ENCODE results near the gene TBX5. TPM values are rescaled to one million over a fixed set of nuclear protein-coding genes. Genes with fewer than 3 reads are reported as not detected.

Gene TBX5
- total RNA-seq, 5 donors from 2014 or later (not counting 1 experiment from before 2014, with no cell fraction given), result 0.13 TPM; not detected in 4

DNA sequence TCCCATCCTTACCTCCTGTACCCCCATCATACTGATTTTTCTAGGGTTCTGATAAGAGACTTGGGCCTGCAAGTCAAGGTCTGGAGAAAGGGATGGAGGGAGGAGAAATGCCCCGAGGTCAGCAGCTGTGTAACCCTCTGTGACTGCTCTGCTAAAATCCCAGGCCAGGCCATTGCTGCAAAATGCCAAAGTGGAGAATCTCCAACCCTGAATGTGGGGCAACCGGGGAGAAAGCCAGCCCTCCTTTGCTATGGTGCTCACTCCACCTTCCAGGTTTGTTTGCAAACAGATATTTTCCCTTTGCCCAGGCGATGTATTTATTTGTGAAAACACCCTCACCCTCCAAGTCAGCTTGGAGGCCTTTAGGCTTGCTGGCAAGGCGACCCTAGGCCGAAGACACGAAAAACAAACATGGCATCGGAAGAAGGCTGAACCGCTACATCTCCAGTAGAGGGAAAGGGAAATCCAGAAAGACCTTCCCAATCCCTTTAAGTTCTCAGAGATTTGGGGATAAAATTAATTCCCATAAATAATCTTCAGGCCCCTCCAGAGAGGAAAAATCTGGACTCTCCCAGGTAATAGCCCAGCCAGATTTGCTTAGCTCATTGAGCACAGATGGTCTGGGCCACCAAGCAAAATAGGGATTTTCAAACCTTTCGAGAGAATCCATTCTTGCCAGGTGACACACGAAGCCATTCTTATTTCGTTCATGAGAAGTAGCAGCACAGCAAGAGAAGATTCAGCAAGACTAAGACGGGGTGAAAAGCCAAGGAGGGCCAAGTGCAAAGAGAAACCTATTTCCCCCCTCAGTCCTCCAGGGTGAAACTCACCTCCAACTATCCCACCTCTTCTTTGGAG is 1.3 kb upstream of the TBX5 start:
- DNase-seq, result no peak
- ATAC-seq (replicated peaks in 1 of 4), result no peak
- Mint-ChIP-seq H3K4me1 (peaks cover 12 to 16% (median 12%) of the 10 kb centered on the region in 3 donors), H3K9me3 (peaks cover 0 to 2% (median 0%) of the 10 kb centered on the region in 3 donors), H3K36me3 (no peaks in the 10 kb centered on the region), H3K27me3 (peaks cover 79 to 94% of the 10 kb centered on the region in 2 donors), H3K4me3 (peak overlapping the region in 1 of 3 donors; percentile 52), H3K27ac (no peak overlapping the region)
- Histone ChIP-seq H3K4me3 (ENCODE audit: control insufficient read depth in 1 of 2, extremely low read depth in 1 of 2, low read length in 1 of 2) (no peak overlapping the region), H3K27ac (ENCODE audit: low read length) (no peak overlapping the region), H3K4me1 (ENCODE audit: control insufficient read depth in 1 of 2, extremely low read depth in 1 of 2, insufficient read depth in 2 of 2, low read length in 2 of 2) (peaks cover 0 to 7% of the 10 kb centered on the region in 2 experiments), H3K27me3 (replicated peaks in 1 of 2; ENCODE audit: control insufficient read depth in 2 of 2, extremely low read depth in 1 of 2, insufficient read depth in 2 of 2, low read length in 1 of 2) (peaks cover 7 to 80% of the 10 kb centered on the region in 2 experiments), H3K36me3 (ENCODE audit: control insufficient read depth in 2 of 2, extremely low read depth in 1 of 2, insufficient read depth in 1 of 2, low read length in 1 of 2) (no peaks in the 10 kb centered on the region), H3K9me3 (no peaks in the 10 kb centered on the region)
- WGBS (ENCODE audit: insufficient coverage), result 15% methylated on average over 5 of the region's 12 CpGs
- CTCF ChIA-PET, result no interaction called here
- POLR2A ChIA-PET, result no interaction called here

DNA sequence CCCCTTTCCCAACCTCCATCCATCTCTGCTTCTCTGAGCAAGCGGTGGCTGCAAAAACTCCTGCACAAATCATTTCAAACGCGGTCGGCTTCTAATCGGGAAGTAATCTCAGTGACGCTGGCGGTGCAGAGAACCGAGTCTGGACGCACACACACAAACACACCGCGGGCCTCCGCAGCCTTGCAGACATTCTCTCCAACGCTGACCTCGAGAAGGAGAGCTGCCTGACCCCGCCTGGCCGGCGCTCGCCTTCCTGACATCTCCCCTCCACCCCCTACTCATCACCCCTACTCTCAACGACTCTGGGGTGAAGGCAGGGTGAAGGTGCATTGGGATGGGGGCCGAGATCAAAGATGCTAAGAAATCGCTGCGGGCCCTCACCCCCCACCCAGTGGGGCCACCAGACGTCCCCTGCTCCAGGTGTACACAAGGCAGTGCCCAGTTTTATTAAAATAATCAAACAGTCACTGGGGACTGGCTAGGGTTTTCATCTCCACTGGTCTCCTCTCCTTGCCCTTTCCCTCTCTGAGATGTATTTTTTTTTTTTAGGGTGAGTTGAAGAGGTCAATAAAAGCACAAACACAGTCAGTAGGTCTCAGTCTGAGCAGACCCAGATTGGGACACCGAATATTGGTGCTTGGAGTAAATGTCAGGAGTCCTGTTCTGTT is 506 bp upstream of the TBX5 start:
- peaks cover 80 to 94% of the 10 kb centered on the region in 2 donors for H3K27me3 Mint-ChIP-seq
- Histone ChIP-seq H3K36me3 (ENCODE audit: control insufficient read depth in 2 of 2, extremely low read depth in 1 of 2, insufficient read depth in 1 of 2, low read length in 1 of 2) (no peaks in the 10 kb centered on the region), H3K4me1 (ENCODE audit: control insufficient read depth in 1 of 2, extremely low read depth in 1 of 2, insufficient read depth in 2 of 2, low read length in 2 of 2) (peaks cover 0 to 7% of the 10 kb centered on the region in 2 experiments), H3K9me3 (no peaks in the 10 kb centered on the region), H3K27me3 (replicated peaks in 1 of 2; ENCODE audit: control insufficient read depth in 2 of 2, extremely low read depth in 1 of 2, insufficient read depth in 2 of 2, low read length in 1 of 2) (peaks cover 7 to 76% of the 10 kb centered on the region in 2 experiments), H3K27ac (ENCODE audit: low read length) (no peak overlapping the region), H3K4me3 (ENCODE audit: control insufficient read depth in 1 of 2, extremely low read depth in 1 of 2, low read length in 1 of 2) (no peak overlapping the region)
- 4% methylated on average over 12 of the region's 24 CpGs for WGBS (ENCODE audit: insufficient coverage)
- no peaks in the 10 kb centered on the region for H3K36me3 Mint-ChIP-seq
- no peak overlapping the region for H3K4me3 Mint-ChIP-seq
- ChIA-PET CTCF (no interaction called here), POLR2A (no interaction called here)
- peaks cover 0 to 2% (median 0%) of the 10 kb centered on the region in 3 donors for H3K9me3 Mint-ChIP-seq
- ATAC-seq (replicated peaks in 1 of 4) (no peak), DNase-seq (no peak)
- H3K27ac Mint-ChIP-seq, result no peak overlapping the region
- H3K4me1 Mint-ChIP-seq, result peaks cover 12 to 16% (median 12%) of the 10 kb centered on the region in 3 donors

DNA sequence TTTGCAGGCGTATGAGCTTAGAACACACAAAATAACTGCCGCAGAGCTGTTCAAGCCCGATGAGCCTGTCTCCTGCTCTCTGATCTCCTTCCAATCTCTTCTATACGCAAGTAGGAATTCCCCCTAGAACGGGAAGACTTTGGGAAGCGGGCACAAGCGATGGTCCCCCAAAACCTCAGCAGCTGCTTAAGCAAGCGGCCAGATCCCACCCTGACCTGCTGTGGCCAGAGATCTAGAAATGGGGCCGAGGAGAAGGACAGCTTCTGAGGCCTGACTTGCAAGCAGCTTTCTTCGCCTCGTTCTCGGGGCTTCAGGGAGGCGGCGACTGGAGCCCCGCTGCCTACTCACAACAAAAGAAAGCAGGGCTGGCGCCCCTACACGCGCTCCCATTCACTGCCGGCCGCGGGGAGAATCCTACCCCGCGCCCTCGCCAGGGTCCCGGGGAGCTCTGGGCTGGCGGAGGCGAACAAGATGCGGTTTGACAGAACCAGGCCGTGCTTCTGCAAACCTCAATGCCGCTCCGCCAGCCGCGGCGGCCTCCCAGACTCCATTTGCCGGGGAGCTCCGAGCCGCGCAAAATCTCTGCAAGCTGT is 922 bp downstream of the TBX5 start:
- H3K27ac ChIP-seq (ENCODE audit: low read length), result no peak overlapping the region
- H3K4me1 ChIP-seq (ENCODE audit: control insufficient read depth in 1 of 2, extremely low read depth in 1 of 2, insufficient read depth in 2 of 2, low read length in 2 of 2), result peaks cover 0 to 7% of the 10 kb centered on the region in 2 experiments
- no peaks in the 10 kb centered on the region for H3K9me3 ChIP-seq
- no peak overlapping the region for H3K4me3 Mint-ChIP-seq
- H3K9me3 Mint-ChIP-seq, result no peaks in the 10 kb centered on the region
- CTCF ChIA-PET, result no interaction called here
- H3K27me3 Mint-ChIP-seq, result peaks cover 68 to 94% of the 10 kb centered on the region in 2 donors
- no peak overlapping the region for H3K27ac Mint-ChIP-seq
- H3K36me3 ChIP-seq (ENCODE audit: control insufficient read depth in 2 of 2, extremely low read depth in 1 of 2, insufficient read depth in 1 of 2, low read length in 1 of 2), result no peaks in the 10 kb centered on the region
- no peaks in the 10 kb centered on the region for H3K36me3 Mint-ChIP-seq
- ATAC-seq (replicated peaks in 1 of 4) (no peak), DNase-seq (no peak)
- H3K4me1 Mint-ChIP-seq, result peaks cover 9 to 13% (median 12%) of the 10 kb centered on the region in 3 donors
- 7% methylated on average over 34 of the region's 38 CpGs for WGBS (ENCODE audit: insufficient coverage)
- H3K27me3 ChIP-seq (replicated peaks in 1 of 2; ENCODE audit: control insufficient read depth in 2 of 2, extremely low read depth in 1 of 2, insufficient read depth in 2 of 2, low read length in 1 of 2), result peaks cover 4 to 80% of the 10 kb centered on the region in 2 experiments
- H3K4me3 ChIP-seq (ENCODE audit: control insufficient read depth in 1 of 2, extremely low read depth in 1 of 2, low read length in 1 of 2), result no peak overlapping the region
- POLR2A ChIA-PET, result no interaction called here

DNA sequence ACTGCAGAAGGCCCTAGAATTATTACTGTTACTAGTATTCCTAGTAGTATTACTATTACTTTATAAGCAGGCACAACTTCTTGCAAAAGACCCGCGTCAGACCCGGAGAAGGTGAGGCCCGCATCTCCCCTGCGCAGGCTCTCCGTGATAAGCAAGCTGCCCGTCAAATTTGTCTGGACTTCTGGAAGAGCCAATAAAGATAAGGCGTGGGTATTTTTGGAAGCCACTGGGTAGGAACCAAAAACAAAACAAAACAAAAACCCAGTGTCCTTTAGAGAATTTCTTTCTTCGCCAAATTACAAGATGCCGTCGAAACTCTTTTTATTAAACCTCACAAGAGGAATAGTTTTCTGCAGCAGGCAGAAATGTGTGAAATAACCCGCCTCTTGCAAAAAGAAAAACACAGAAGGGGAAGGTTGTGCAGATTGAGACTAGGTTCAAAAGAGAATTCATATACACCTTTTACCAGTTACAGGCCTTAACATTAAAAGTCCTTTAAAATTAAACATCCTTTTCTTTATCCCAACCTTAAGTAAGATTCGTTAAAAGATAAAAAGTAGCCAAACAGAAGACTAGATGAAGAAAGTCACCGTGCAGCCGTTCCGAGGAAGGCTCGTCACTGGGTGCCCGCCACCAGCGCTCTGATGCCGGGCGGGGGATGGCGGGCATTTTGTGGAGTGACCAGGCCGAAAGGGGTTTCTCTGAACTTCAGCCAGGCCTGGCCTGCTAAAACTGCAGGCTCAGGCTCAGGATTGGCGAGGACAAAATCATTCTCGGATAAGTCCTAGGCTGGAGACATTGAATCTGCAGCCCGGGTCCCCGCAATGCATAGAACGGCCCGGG is 1.6 kb downstream of the TBX5 start:
- ATAC-seq (replicated peaks in 1 of 4) (no peak), DNase-seq (no peak)
- Histone ChIP-seq H3K27ac (ENCODE audit: low read length) (no peak overlapping the region), H3K4me3 (ENCODE audit: control insufficient read depth in 1 of 2, extremely low read depth in 1 of 2, low read length in 1 of 2) (no peak overlapping the region), H3K9me3 (no peaks in the 10 kb centered on the region), H3K36me3 (ENCODE audit: control insufficient read depth in 2 of 2, extremely low read depth in 1 of 2, insufficient read depth in 1 of 2, low read length in 1 of 2) (no peaks in the 10 kb centered on the region), H3K27me3 (replicated peaks in 1 of 2; ENCODE audit: control insufficient read depth in 2 of 2, extremely low read depth in 1 of 2, insufficient read depth in 2 of 2, low read length in 1 of 2) (peaks cover 7 to 82% of the 10 kb centered on the region in 2 experiments), H3K4me1 (ENCODE audit: control insufficient read depth in 1 of 2, extremely low read depth in 1 of 2, insufficient read depth in 2 of 2, low read length in 2 of 2) (peaks cover 0 to 5% of the 10 kb centered on the region in 2 experiments)
- H3K4me1 Mint-ChIP-seq, result peaks cover 9 to 12% (median 9%) of the 10 kb centered on the region in 3 donors
- H3K27me3 Mint-ChIP-seq, result peaks cover 66 to 95% of the 10 kb centered on the region in 2 donors
- no peaks in the 10 kb centered on the region for H3K36me3 Mint-ChIP-seq
- WGBS (ENCODE audit: insufficient coverage), result 10% methylated on average over 22 of the region's 29 CpGs
- no peak overlapping the region for H3K4me3 Mint-ChIP-seq
- H3K9me3 Mint-ChIP-seq, result no peaks in the 10 kb centered on the region
- H3K27ac Mint-ChIP-seq, result peak overlapping the region in 1 of 2 donors; percentile 5
- CTCF ChIA-PET, result no interaction called here
- POLR2A ChIA-PET, result no interaction called here

DNA sequence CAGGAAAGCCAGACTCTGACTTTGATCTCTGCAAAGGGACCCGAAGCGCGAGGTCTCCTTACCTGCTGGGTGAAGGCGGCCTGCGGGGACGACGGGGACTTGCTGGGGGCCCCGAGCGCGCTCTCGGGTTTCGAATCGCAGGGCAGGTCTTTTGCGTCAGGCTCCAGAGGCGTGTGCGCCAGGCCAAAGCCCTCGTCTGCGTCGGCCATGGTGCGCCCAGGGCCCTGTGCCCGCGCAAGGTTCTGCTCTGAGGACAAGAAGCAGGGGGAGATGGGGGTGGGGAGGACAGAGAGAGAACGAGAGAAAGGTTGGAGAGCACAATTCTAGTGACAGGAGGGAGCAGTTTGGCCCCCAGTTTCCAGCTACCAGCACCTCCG is 2.3 kb downstream of the TBX5 start:
- Mint-ChIP-seq H3K36me3 (no peaks in the 10 kb centered on the region), H3K4me1 (peaks cover 6 to 9% (median 6%) of the 10 kb centered on the region in 3 donors), H3K27ac (no peak overlapping the region), H3K4me3 (no peak overlapping the region), H3K27me3 (peaks cover 70 to 97% of the 10 kb centered on the region in 2 donors), H3K9me3 (no peaks in the 10 kb centered on the region)
- WGBS (ENCODE audit: insufficient coverage), result 11% methylated on average over 22 of the region's 24 CpGs
- ChIA-PET CTCF (no interaction called here), POLR2A (no interaction called here)
- H3K4me3 ChIP-seq (ENCODE audit: control insufficient read depth in 1 of 2, extremely low read depth in 1 of 2, low read length in 1 of 2), result no peak overlapping the region
- H3K36me3 ChIP-seq (ENCODE audit: control insufficient read depth in 2 of 2, extremely low read depth in 1 of 2, insufficient read depth in 1 of 2, low read length in 1 of 2), result no peaks in the 10 kb centered on the region
- peaks cover 0 to under 1% of the 10 kb centered on the region in 2 experiments for H3K4me1 ChIP-seq (ENCODE audit: control insufficient read depth in 1 of 2, extremely low read depth in 1 of 2, insufficient read depth in 2 of 2, low read length in 2 of 2)
- DNase-seq, result no peak
- H3K27ac ChIP-seq (ENCODE audit: low read length), result no peak overlapping the region
- H3K27me3 ChIP-seq (replicated peaks in 1 of 2; ENCODE audit: control insufficient read depth in 2 of 2, extremely low read depth in 1 of 2, insufficient read depth in 2 of 2, low read length in 1 of 2), result peaks cover 10 to 82% of the 10 kb centered on the region in 2 experiments
- H3K9me3 ChIP-seq, result no peaks in the 10 kb centered on the region
- ATAC-seq (replicated peaks in 1 of 4), result no peak
